PC-3 (cell line): ENCODE data around the gene TOB1. TPM values are rescaled to one million over a fixed set of nuclear protein-coding genes. Genes with fewer than 3 reads are reported as not detected.
A peak's percentile ranks its signal among the peaks of the same experiment; 100 is the strongest.

Source experiments
- ATAC-seq: fragments of 200-7000 bp; cut with Tn5 transposase; 2 replicates; pipeline ENCODE4 v1.9.1; 2020; ENCODE audit warnings: mild to moderate bottlenecking, moderate library complexity
- BruUV-seq: library from RNA; stranded (reverse); fragments of 400-500 nt; replicated peaks from 2 replicates; lab custom pipeline; 2021; lab: Mats Ljungman, UMichigan
- CTCF ChIA-PET: fragments of 300-600 bp; sonication (Branson Sonifier 250); formaldehyde crosslinking; loops from one replicate; lab custom pipeline; 2022; ENCODE audit warnings: antibody characterized with exemption; lab: Charles Lee
- POLR2A ChIA-PET: fragments of 300-600 bp; sonication (Branson Sonifier 250); formaldehyde crosslinking; loops from one replicate; lab custom pipeline; 2022; ENCODE audit warnings: antibody characterized with exemption; ENCODE audit not compliant: unreplicated experiment; lab: Charles Lee
- DNase-seq: peaks from one replicate; pipeline ENCODE4 v3.0.0-alpha.2; 2015
- H2AFZ ChIP-seq: fragments of 300-600 bp; sonication (generic); 2 replicates; pipeline ENCODE4 v1.6.0; 2016; ENCODE audit warnings: antibody characterized with exemption, low read length
- H3F3A ChIP-seq: fragments of 300-600 bp; sonication (generic); one replicate; pipeline ENCODE4 v1.6.0; 2017; ENCODE audit warnings: antibody characterized with exemption, low read length, control low read depth, mild to moderate bottlenecking; ENCODE audit not compliant: unreplicated experiment
- H3K27ac ChIP-seq: fragments of 300-600 bp; sonication (generic); 2 replicates; pipeline ENCODE4 v1.5.1; 2016; ENCODE audit warnings: mild to moderate bottlenecking, low read length
- H3K27me3 ChIP-seq: fragments of 300-600 bp; sonication (generic); 2 replicates; pipeline ENCODE4 v1.6.1; 2016; ENCODE audit warnings: low read length, mixed read lengths
- H3K36me3 ChIP-seq: fragments of 300-600 bp; sonication (generic); 2 replicates; pipeline ENCODE4 v1.6.1; 2016; ENCODE audit warnings: low read depth, mixed run types, low read length, mixed read lengths
- H3K4me1 ChIP-seq: fragments of 300-600 bp; sonication (generic); 2 replicates; pipeline ENCODE4 v1.5.1; 2016; ENCODE audit warnings: low read length; ENCODE audit not compliant: insufficient read depth
- H3K4me2 ChIP-seq: fragments of 300-600 bp; sonication (generic); 2 replicates; pipeline ENCODE4 v1.6.0; 2016; ENCODE audit warnings: low read length
- H3K4me3 ChIP-seq: fragments of 300-600 bp; sonication (generic); 2 replicates; pipeline ENCODE4 v1.5.1; 2016; ENCODE audit warnings: mild to moderate bottlenecking, low read length, mixed read lengths
- H3K79me2 ChIP-seq: fragments of 300-600 bp; sonication (generic); 2 replicates; pipeline ENCODE4 v1.6.1; 2017; ENCODE audit warnings: low read length, mixed read lengths
- H3K9ac ChIP-seq: fragments of 300-600 bp; sonication (generic); 2 replicates; pipeline ENCODE4 v1.6.0; 2016; ENCODE audit warnings: mild to moderate bottlenecking, low read length
- H3K9me2 ChIP-seq: fragments of 300-600 bp; sonication (generic); replicated peaks from 2 replicates; pipeline ENCODE4 v1.6.1; 2016; ENCODE audit warnings: mixed run types, low read length, mixed read lengths
- H3K9me3 ChIP-seq: fragments of 300-600 bp; sonication (generic); 2 replicates; pipeline ENCODE4 v1.6.1; 2016; ENCODE audit warnings: low read length, mixed read lengths
- H4K20me1 ChIP-seq: fragments of 300-600 bp; sonication (generic); 2 replicates; pipeline ENCODE4 v1.6.1; 2016; ENCODE audit warnings: low read length, mixed read lengths
- CTCF ChIP-seq: fragments of 300-600 bp; sonication (generic); conservative IDR thresholded peaks from 2 replicates; pipeline ENCODE4 v1.5.1; 2017; ENCODE audit warnings: antibody characterized with exemption, low read depth, mild to moderate bottlenecking, low read length
- EZH2 ChIP-seq: fragments of 300-600 bp; sonication (generic); IDR thresholded peaks from one replicate; pipeline ENCODE4 v1.6.1; 2017; ENCODE audit warnings: antibody characterized with exemption, mild to moderate bottlenecking, low read length; ENCODE audit not compliant: unreplicated experiment
- EZH2phosphoT487 ChIP-seq: fragments of 300-600 bp; sonication (generic); IDR thresholded peaks from 2 replicates; pipeline ENCODE4 v1.6.1; 2018; ENCODE audit warnings: mild to moderate bottlenecking, antibody characterized with exemption, low read length, borderline replicate concordance
- intact Hi-C: fragments of 100-400 bp; cut with micrococcal nuclease; formaldehyde crosslinking; loops from 2 replicates; pipeline ENCODE4 v1.9.0; 2023
- total RNA-seq: library from RNA; depleted of rRNA; stranded (reverse); fragments of >200 nt; gene quantifications from 2 replicates; pipeline ENCODE4 v1.2.3, GENCODE V29; 2014

The TOB1 gene
- total RNA-seq, 1 experiment from 2014 or later, result 28.7 TPM

GRCh38 chr17:50850640-50851039 lies 15.5 kb downstream of the TOB1 start:
- BruUV-seq, result no TSS peak
- Histone ChIP-seq H3K79me2 (no peaks in the 10 kb centered on the region), H3K4me1 (peaks cover 14% of the 10 kb centered on the region), H3K9ac (no peak overlapping the region), H3K4me2 (no peak overlapping the region), H3F3A (no peaks in the 10 kb centered on the region), H3K27ac (no peak overlapping the region), H3K4me3 (no peak overlapping the region), H3K36me3 (no peaks in the 10 kb centered on the region), H4K20me1 (no peaks in the 10 kb centered on the region), H2AFZ (no peak overlapping the region), H3K9me2 (no peaks in the 10 kb centered on the region), H3K27me3 (no peaks in the 10 kb centered on the region), H3K9me3 (no peaks in the 10 kb centered on the region)
- POLR2A ChIA-PET, result no interaction called here
- intact Hi-C loops, result no loop called here
- TF ChIP-seq EZH2 (no peak), EZH2phosphoT487 (no peak), CTCF (no peak)
- DNase-seq (no peak), ATAC-seq (no peak)
- CTCF ChIA-PET, result no interaction called here

- no peak overlapping the region for H3K9ac ChIP-seq
- H3K36me3 ChIP-seq, result no peaks in the 10 kb centered on the region
- no peaks in the 10 kb centered on the region for H4K20me1 ChIP-seq
- ChIA-PET POLR2A (no interaction called here), CTCF (interaction anchor here (0.7 kb wide), 1 partner anchor 105 kb away, joined by 3 read pairs; no protein-coding TSS in a partner anchor)
- BruUV-seq, result no TSS peak
- no peaks in the 10 kb centered on the region for H3K27me3 ChIP-seq
- no peak overlapping the region for H3K4me3 ChIP-seq
- no peaks in the 10 kb centered on the region for H3K79me2 ChIP-seq
- H3K9me3 ChIP-seq, result no peaks in the 10 kb centered on the region
- H3K4me1 ChIP-seq, result peaks cover 22% of the 10 kb centered on the region
- no peak for DNase-seq
- H3K4me2 ChIP-seq, result no peak overlapping the region
- intact Hi-C loops, result no loop called here
- no peaks in the 10 kb centered on the region for H3K9me2 ChIP-seq
- no peaks in the 10 kb centered on the region for H3F3A ChIP-seq
- H2AFZ ChIP-seq, result no peak overlapping the region
- no peak for TF ChIP-seq CTCF
- no peak for TF ChIP-seq EZH2
- no peak for ATAC-seq
- no peak overlapping the region for H3K27ac ChIP-seq
Measured at GRCh38 chr17:50848711-50849110, 17.4 kb downstream of the TOB1 start.

- peaks cover 22% of the 10 kb centered on the region for H3K4me1 ChIP-seq
- H3K27me3 ChIP-seq, result no peaks in the 10 kb centered on the region
- DNase-seq (no peak), ATAC-seq (no peak)
- no peak overlapping the region for H3K27ac ChIP-seq
- no peaks in the 10 kb centered on the region for H4K20me1 ChIP-seq
- no TSS peak for BruUV-seq
- ChIA-PET POLR2A (no interaction called here), CTCF (no interaction called here)
- no peaks in the 10 kb centered on the region for H3K79me2 ChIP-seq
- H3K4me2 ChIP-seq, result no peak overlapping the region
- H3K9ac ChIP-seq, result no peak overlapping the region
- no peaks in the 10 kb centered on the region for H3K9me2 ChIP-seq
- H3K9me3 ChIP-seq, result no peaks in the 10 kb centered on the region
- H3F3A ChIP-seq, result no peaks in the 10 kb centered on the region
- TF ChIP-seq CTCF, result 0 out of 2 replicates have a peak, but pooled peaks have one; percentile 10
- no peak for TF ChIP-seq EZH2phosphoT487
- H3K36me3 ChIP-seq, result no peaks in the 10 kb centered on the region
- H2AFZ ChIP-seq, result no peak overlapping the region
- intact Hi-C loops, result no loop called here
- no peak overlapping the region for H3K4me3 ChIP-seq
Measured at GRCh38 chr17:50848039-50848438, 18.1 kb downstream of the TOB1 start.
